B cell (primary cell): ENCODE measurements around the gene AFTPH. TPM values are rescaled to one million over a fixed set of nuclear protein-coding genes. Genes with fewer than 3 reads are reported as not detected.

Source experiments
- ATAC-seq: fragments of 200-7000 bp; cut with Tn5 transposase; one replicate; pipeline ENCODE4 v1.10.0; 2021; ENCODE audit warnings: low read depth, mild to moderate bottlenecking, moderate number of reproducible peaks, moderate library complexity
- CTCF ChIA-PET: fragments of 350-600 bp; sonication (Branson Sonifier 250); formaldehyde crosslinking; loops from one replicate; lab custom pipeline; 2021; ENCODE audit warnings: antibody characterized with exemption, inconsistent platforms; lab: Charles Lee
- POLR2A ChIA-PET: fragments of 350-600 bp; sonication (Branson Sonifier 250); formaldehyde crosslinking; loops from one replicate; lab custom pipeline; 2021; ENCODE audit warnings: antibody characterized with exemption; lab: Charles Lee
- DNase-seq: peaks from one replicate; pipeline ENCODE4 v3.0.0; 2013
- H2AFZ ChIP-seq: 2 replicates; pipeline ENCODE4 v1.6.1; 2012; ENCODE audit warnings: mild to moderate bottlenecking, low read depth, low read length; ENCODE audit not compliant: insufficient read depth, poor library complexity, severe bottlenecking
- H3K27ac ChIP-seq, 2 donors: 1 replicate in 1 of 2; 2 replicates in 1 of 2; pipeline ENCODE4 v1.5.1; 2012 to 2013; ENCODE audit warnings: low read length in 2 of 2, mild to moderate bottlenecking in 2 of 2, moderate library complexity in 1 of 2
- H3K27me3 ChIP-seq, 4 experiments: fragments of 200-600 bp in 1 of 4; sonication (generic) in 1 of 4; replicated peaks in 1 of 4; 1 replicate in 2 of 4; 2 replicates in 2 of 4; pipeline versions ENCODE4 v1.6.1 to v1.7.0; 2013 to 2016; ENCODE audit warnings: low read length in 3 of 4, mild to moderate bottlenecking in 2 of 4, mixed read lengths in 1 of 4, moderate library complexity in 1 of 4; ENCODE audit not compliant: insufficient read depth in 4 of 4, control insufficient read depth in 3 of 4; ENCODE audit errors: control extremely low read depth in 1 of 4
- H3K36me3 ChIP-seq, 2 experiments: replicated peaks in 1 of 2; 1 replicate in 1 of 2; 2 replicates in 1 of 2; pipeline versions ENCODE4 v1.6.1 to v1.7.1; 2013; ENCODE audit warnings: low read length in 1 of 2; ENCODE audit not compliant: insufficient read depth in 2 of 2, control insufficient read depth in 1 of 2; ENCODE audit errors: control extremely low read depth in 1 of 2, extremely low read depth in 1 of 2
- H3K4me1 ChIP-seq, 2 donors: fragments of 200-600 bp in 1 of 2; sonication (generic) in 1 of 2; 1 replicate in 1 of 2; 2 replicates in 1 of 2; pipeline versions ENCODE4 v1.5.1 to v1.6.1; 2013 to 2017; ENCODE audit warnings: low read length in 2 of 2; ENCODE audit not compliant: control insufficient read depth in 2 of 2, insufficient read depth in 2 of 2
- H3K4me2 ChIP-seq: replicated peaks from 2 replicates; pipeline ENCODE3; 2012; ENCODE audit warnings: mild to moderate bottlenecking, low read depth, low read length; ENCODE audit not compliant: poor library complexity, severe bottlenecking
- H3K4me3 ChIP-seq, 5 experiments: fragments of 200-600 bp in 1 of 5; sonication (generic) in 1 of 5; 1 replicate in 3 of 5; 2 replicates in 2 of 5; pipeline versions ENCODE4 v1.5.1 to v1.7.0; 2011 to 2016; ENCODE audit warnings: low read length in 4 of 5, mild to moderate bottlenecking in 4 of 5, low read depth in 2 of 5, control low read depth in 1 of 5, moderate library complexity in 1 of 5; ENCODE audit not compliant: insufficient read depth in 1 of 5; ENCODE audit errors: control extremely low read depth in 1 of 5, extremely low read depth in 1 of 5
- H3K79me2 ChIP-seq: fragments of 200-600 bp; sonication (generic); one replicate; pipeline ENCODE4 v1.6.0; 2016; ENCODE audit warnings: low read length; ENCODE audit not compliant: control insufficient read depth, insufficient read depth
- H3K9ac ChIP-seq: fragments of 200-600 bp; sonication (generic); 2 replicates; pipeline ENCODE4 v1.6.1; 2017; ENCODE audit warnings: mild to moderate bottlenecking, low read length, moderate library complexity
- H3K9me3 ChIP-seq, 3 donors: one replicate each; pipeline versions ENCODE4 v1.6.1 to v1.7.1; 2013; ENCODE audit warnings: low read length in 2 of 3; ENCODE audit not compliant: control insufficient read depth in 2 of 3, insufficient read depth in 1 of 3; ENCODE audit errors: control extremely low read depth in 1 of 3
- H4K20me1 ChIP-seq: 2 replicates; pipeline ENCODE4 v1.6.0; 2012; ENCODE audit warnings: mild to moderate bottlenecking, low read length; ENCODE audit not compliant: insufficient read depth, control insufficient read depth, poor library complexity, severe bottlenecking
- H3K27ac Mint-ChIP-seq: one replicate; pipeline ENCODE4 v1.8.0; 2021; ENCODE audit warnings: mixed read lengths
- H3K27me3 Mint-ChIP-seq: one replicate; pipeline ENCODE4 v1.8.0; 2021; ENCODE audit warnings: mixed read lengths
- H3K4me1 Mint-ChIP-seq: one replicate; pipeline ENCODE4 v1.8.0; 2021; ENCODE audit warnings: mixed read lengths
- H3K4me3 Mint-ChIP-seq: one replicate; pipeline ENCODE4 v1.8.0; 2021; ENCODE audit warnings: mixed read lengths
- H3K9me3 Mint-ChIP-seq: one replicate; pipeline ENCODE4 v1.8.0; 2022; ENCODE audit warnings: mixed read lengths; ENCODE audit not compliant: insufficient read depth
- CTCF ChIP-seq: fragments of 200-600 bp; IDR thresholded peaks from one replicate; pipeline ENCODE4 v1.8.0; 2022; ENCODE audit warnings: antibody characterized with exemption, mild to moderate bottlenecking
- EZH2 ChIP-seq: IDR thresholded peaks from 2 replicates; pipeline ENCODE4 v1.6.1; 2012; ENCODE audit warnings: borderline replicate concordance, low read depth, mild to moderate bottlenecking, moderate library complexity, low read length; ENCODE audit not compliant: insufficient read depth, poor library complexity, severe bottlenecking
- WGBS: methylation state at CpG from one replicate; pipeline ENCODE4 v1.1.5; 2013; ENCODE audit warnings: missing lambda C conversion rate; ENCODE audit not compliant: insufficient coverage; 5-methylcytosine and 5-hydroxymethylcytosine counted together
- intact Hi-C: fragments of 100-400 bp; cut with micrococcal nuclease; formaldehyde crosslinking; loops from one replicate; pipeline ENCODE4 v1.10.0; 2022
- polyA plus RNA-seq: library from polyadenylated mRNA; depleted of rRNA; stranded (reverse); fragments of >200 nt; gene quantifications from 2 replicates; pipeline ENCODE4 v1.2.3, GENCODE V29; 2012
- total RNA-seq, 2 donors: library from RNA; stranded (reverse); fragments of 120-200 nt in 1 of 2; gene quantifications; 1 replicate in 1 of 2; 2 replicates in 1 of 2; pipeline versions ENCODE4 v1.2.3 to v1.2.4, GENCODE V29; 2013 to 2022

Gene AFTPH
- total and polyA plus RNA-seq, 2 donors (not counting 1 experiment from before 2014, with no cell fraction given) = 45.4 to 94.1 TPM

- no peak for TF ChIP-seq EZH2
- no peak for TF ChIP-seq CTCF
- H3K27me3 Mint-ChIP-seq = no peaks in the 10 kb centered on the region
- ChIA-PET POLR2A (no interaction called here), CTCF (interaction anchor here (1.3 to 1.9 kb wide), 3 partner anchors 9 to 282 kb away, joined by 3 to 4 read pairs (median 4); no protein-coding TSS in a partner anchor)
- Histone ChIP-seq H3K27ac (no peak overlapping the region), H3K9me3 (no peaks in the 10 kb centered on the region), H3K27me3 (no peaks in the 10 kb centered on the region), H3K4me1 (peaks cover 0 to 4% of the 10 kb centered on the region in 2 donors), H4K20me1 (no peaks in the 10 kb centered on the region), H3K9ac (no peak overlapping the region), H2AFZ (no peak overlapping the region), H3K4me3 (no peak overlapping the region), H3K79me2 (no peaks in the 10 kb centered on the region), H3K36me3 (peaks cover 6 to 55% of the 10 kb centered on the region in 2 experiments), H3K4me2 (no peak overlapping the region)
- H3K4me1 Mint-ChIP-seq = peaks cover 12% of the 10 kb centered on the region
- H3K9me3 Mint-ChIP-seq = no peaks in the 10 kb centered on the region
- H3K4me3 Mint-ChIP-seq = no peak overlapping the region
- intact Hi-C loops = no loop called here
- 100% methylated on average over 4 of the region's 4 CpGs for WGBS
- peak overlapping the region; percentile 39 for H3K27ac Mint-ChIP-seq
- ATAC-seq = no peak
- no peak for DNase-seq
These were observed 67.1 kb downstream of the AFTPH start for GRCh38 chr2:64591188-64591587.

DNA sequence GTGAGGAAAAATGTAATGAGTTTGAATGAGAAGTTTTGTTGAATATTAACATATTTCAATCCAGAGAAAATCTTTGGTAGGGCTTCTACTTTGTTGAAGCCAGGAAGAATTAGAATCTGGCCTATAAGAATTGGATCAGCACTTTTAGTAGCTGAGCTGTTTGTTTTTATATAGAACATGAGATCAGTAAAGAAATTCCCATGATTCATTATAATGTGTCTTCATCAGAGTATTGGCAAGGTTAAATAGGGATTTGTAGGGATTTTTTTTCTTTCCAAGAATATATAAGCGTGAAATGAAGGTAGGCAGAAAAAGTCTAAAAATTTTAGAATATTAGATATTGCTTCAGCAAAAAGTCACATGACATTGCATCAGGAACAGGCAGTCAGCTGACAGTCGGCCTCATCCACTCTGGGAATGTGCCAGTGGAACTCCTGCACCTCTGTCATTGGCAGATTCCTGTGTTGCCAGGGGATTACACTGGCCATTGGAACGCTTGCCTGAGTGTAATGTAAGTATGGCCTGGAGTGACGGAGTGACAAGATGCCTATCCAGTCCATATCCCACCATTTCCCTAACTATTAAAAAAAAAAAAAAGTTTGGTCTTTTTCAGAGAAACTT is 69.0 kb downstream of the AFTPH start:
- ATAC-seq (no peak), DNase-seq (no peak)
- H3K27ac Mint-ChIP-seq = no peak overlapping the region
- Histone ChIP-seq H3K9me3 (no peaks in the 10 kb centered on the region), H3K27me3 (no peaks in the 10 kb centered on the region), H4K20me1 (no peaks in the 10 kb centered on the region), H3K36me3 (peaks cover 6 to 48% of the 10 kb centered on the region in 2 experiments), H3K79me2 (no peaks in the 10 kb centered on the region), H3K4me1 (no peaks in the 10 kb centered on the region), H3K9ac (no peak overlapping the region), H3K4me2 (no peak overlapping the region), H3K27ac (no peak overlapping the region), H2AFZ (no peak overlapping the region), H3K4me3 (no peak overlapping the region)
- no peak overlapping the region for H3K4me3 Mint-ChIP-seq
- WGBS = 88% methylated on average over 1 of the region's 4 CpGs
- H3K9me3 Mint-ChIP-seq = no peaks in the 10 kb centered on the region
- ChIA-PET CTCF (interaction anchor here (1.1 to 1.4 kb wide), 3 partner anchors 12 to 274 kb away, joined by 3 to 5 read pairs (median 5); no protein-coding TSS in a partner anchor), POLR2A (no interaction called here)
- peaks cover 2% of the 10 kb centered on the region for H3K4me1 Mint-ChIP-seq
- TF ChIP-seq EZH2 (no peak), CTCF (no peak)
- H3K27me3 Mint-ChIP-seq = no peaks in the 10 kb centered on the region
- intact Hi-C loops = no loop called here
